ENCODE data around the gene ONECUT1.

DNA sequence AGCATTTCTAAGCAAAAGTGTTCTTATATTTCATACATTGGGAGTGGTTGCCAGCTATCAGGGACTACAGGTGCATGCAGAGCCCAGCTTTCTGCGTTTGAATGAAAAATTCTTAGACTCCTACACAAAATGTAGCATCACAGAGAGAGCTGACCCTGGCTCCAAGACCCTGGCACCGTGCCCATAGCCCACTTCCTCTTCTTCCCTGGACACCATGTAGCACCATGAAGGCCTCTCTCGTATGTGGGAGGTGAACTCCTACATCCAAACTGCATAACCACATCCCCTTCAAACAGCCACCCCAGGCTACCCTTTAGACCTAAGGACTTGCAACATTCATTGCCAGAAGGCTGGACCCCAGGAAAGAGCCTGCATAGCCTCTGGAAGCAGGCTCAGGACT is 75.2 kb downstream of the ONECUT1 start:
- TF ChIP-seq ESRRG (CRISPR knock-in tag; IDR thresholded peaks at IDR 0.05) (no peak), RARB (CRISPR knock-in tag; IDR thresholded peaks at IDR 0.05) (no peak), POU6F1 (CRISPR knock-in tag; IDR thresholded peaks at IDR 0.05; ENCODE audit: borderline replicate concordance, low read depth) (no peak)

Measured in SK-N-SH treated with all-trans-retinoic acid at 6 μM for 48 hours (cell line).